Fibroblast of lung (primary cell): ENCODE results near the gene GTF3C2. TPM values are rescaled to one million over a fixed set of nuclear protein-coding genes. Genes with fewer than 3 reads are reported as not detected.

Experiments
- DNase-seq, 2 donors: peaks; one replicate each; pipeline versions ENCODE4 v3.0.0 to v3.0.0-alpha.2; 2010; ENCODE audit warnings: low read depth in 2 of 2
- H2AFZ ChIP-seq: 2 replicates; pipeline ENCODE4 v1.5.1; 2012; ENCODE audit warnings: low read length, control low read depth, inconsistent platforms
- H3K27ac ChIP-seq: 2 replicates; pipeline ENCODE4 v1.5.1; 2011; ENCODE audit warnings: low read length, control low read depth; ENCODE audit not compliant: insufficient read depth
- H3K27me3 ChIP-seq: 2 replicates; pipeline ENCODE4 v1.5.1; 2011; ENCODE audit warnings: mild to moderate bottlenecking, low read length; ENCODE audit not compliant: control insufficient read depth, insufficient read depth
- H3K36me3 ChIP-seq: 2 replicates; pipeline ENCODE4 v1.5.1; 2011; ENCODE audit warnings: low read length; ENCODE audit not compliant: control insufficient read depth, insufficient read depth
- H3K4me1 ChIP-seq: 2 replicates; pipeline ENCODE4 v1.5.1; 2011; ENCODE audit warnings: low read length; ENCODE audit not compliant: control insufficient read depth, insufficient read depth; ENCODE audit errors: extremely low read depth
- H3K4me2 ChIP-seq: 2 replicates; pipeline ENCODE4 v1.5.1; 2011; ENCODE audit warnings: low read length, control low read depth; ENCODE audit not compliant: insufficient read depth; ENCODE audit errors: extremely low read depth
- H3K4me3 ChIP-seq, 4 experiments: fragments of 200-600 bp in 1 of 4; sonication (generic) in 1 of 4; replicated peaks in 1 of 4; 2 replicates each; pipeline ENCODE4 v1.5.1; 2011 to 2016; ENCODE audit warnings: low read length in 4 of 4, low read depth in 3 of 4, mild to moderate bottlenecking in 3 of 4, control low read depth in 2 of 4, inconsistent platforms in 1 of 4, mixed read lengths in 1 of 4; ENCODE audit not compliant: insufficient read depth in 1 of 4; ENCODE audit errors: control extremely low read depth in 1 of 4
- H3K79me2 ChIP-seq: 2 replicates; pipeline ENCODE4 v1.5.1; 2012; ENCODE audit warnings: mild to moderate bottlenecking, low read length, inconsistent platforms; ENCODE audit not compliant: control insufficient read depth, insufficient read depth
- H3K9ac ChIP-seq: 2 replicates; pipeline ENCODE4 v1.5.1; 2011; ENCODE audit warnings: mild to moderate bottlenecking, low read length, control low read depth; ENCODE audit not compliant: insufficient read depth
- H3K9me3 ChIP-seq: 2 replicates; pipeline ENCODE4 v1.5.1; 2012; ENCODE audit warnings: low read depth, low read length; ENCODE audit not compliant: control insufficient read depth, insufficient read depth
- H4K20me1 ChIP-seq: 2 replicates; pipeline ENCODE4 v1.5.1; 2011; ENCODE audit warnings: low read length; ENCODE audit not compliant: control insufficient read depth, insufficient read depth; ENCODE audit errors: extremely low read depth
- CTCF ChIP-seq, 2 donors: IDR thresholded peaks in 1 of 2; conservative IDR thresholded peaks in 1 of 2; 1 replicate in 1 of 2; 2 replicates in 1 of 2; pipeline ENCODE4 v1.5.1; 2011 to 2012; ENCODE audit warnings: low read length in 2 of 2, control low read depth in 1 of 2, inconsistent platforms in 1 of 2, low read depth in 1 of 2, mild to moderate bottlenecking in 1 of 2
- EZH2 ChIP-seq: IDR thresholded peaks from 2 replicates; pipeline ENCODE4 v1.5.1; 2012; ENCODE audit warnings: low read length, control low read depth, mild to moderate bottlenecking; ENCODE audit errors: missing control alignments
- polyA plus RNA-seq, 2 donors: library from polyadenylated mRNA; depleted of rRNA in 1 of 2; stranded (reverse) in 1 of 2; unstranded in 1 of 2; fragments of >200 nt; gene quantifications; 2 replicates each; pipeline ENCODE4 v1.2.1, GENCODE V29; 2011 to 2012; ENCODE audit warnings: missing spikeins in 1 of 2
- total RNA-seq: library from RNA; depleted of rRNA; stranded (reverse); fragments of >200 nt; gene quantifications from 2 replicates; pipeline ENCODE4 v1.2.1, GENCODE V29; 2014

Gene GTF3C2
- total and polyA plus RNA-seq, 2 donors (not counting 1 experiment from before 2014, with no cell fraction given), result 19.2 to 30.2 TPM

GRCh38 chr2:27362678-27363420 is 6.3 kb upstream of the GTF3C2 start:
- Histone ChIP-seq H3K27ac (no peak overlapping the region), H3K27me3 (no peaks in the 10 kb centered on the region), H3K36me3 (peaks cover 18% of the 10 kb centered on the region), H3K4me3 (no peak overlapping the region), H3K79me2 (peaks cover 9% of the 10 kb centered on the region), H4K20me1 (no peaks in the 10 kb centered on the region), H3K9me3 (no peaks in the 10 kb centered on the region), H3K4me1 (peaks cover under 1% of the 10 kb centered on the region), H3K9ac (no peak overlapping the region), H2AFZ (no peak overlapping the region), H3K4me2 (no peak overlapping the region)
- TF ChIP-seq CTCF (conservative IDR thresholded peaks at IDR 0.05 in 1 of 2, IDR thresholded peaks at IDR 0.05 in 1 of 2; ENCODE audit: low read depth in 1 of 2, low read length in 2 of 2) (no peak), EZH2 (no peak)
- DNase-seq, result no peak

- peak; percentile 52 to 54 for DNase-seq
- H3K4me3 ChIP-seq, result peak overlapping the region; percentile 77 to 100 (median 90)
- H3K27ac ChIP-seq, result peak overlapping the region; percentile 96
- no peak for TF ChIP-seq EZH2
- no peak for TF ChIP-seq CTCF (conservative IDR thresholded peaks at IDR 0.05 in 1 of 2, IDR thresholded peaks at IDR 0.05 in 1 of 2; ENCODE audit: low read depth in 1 of 2, low read length in 2 of 2)
- peak overlapping the region; percentile 74 for H3K4me2 ChIP-seq
- peaks cover 8% of the 10 kb centered on the region for H3K4me1 ChIP-seq
- no peaks in the 10 kb centered on the region for H3K36me3 ChIP-seq
- no peaks in the 10 kb centered on the region for H3K9me3 ChIP-seq
- peak overlapping the region; percentile 86 for H2AFZ ChIP-seq
- no peaks in the 10 kb centered on the region for H3K27me3 ChIP-seq
- no peaks in the 10 kb centered on the region for H4K20me1 ChIP-seq
- peak overlapping the region; percentile 90 for H3K9ac ChIP-seq
- peaks cover 58% of the 10 kb centered on the region for H3K79me2 ChIP-seq
Measured at GRCh38 chr2:27356056-27356381, 545 bp downstream of the GTF3C2 start.

GRCh38 chr2:27354597-27354927 is 2.0 kb downstream of the GTF3C2 start:
- H3K27me3 ChIP-seq, result no peaks in the 10 kb centered on the region
- no peak overlapping the region for H3K4me3 ChIP-seq
- no peak overlapping the region for H3K27ac ChIP-seq
- peaks cover 8% of the 10 kb centered on the region for H3K4me1 ChIP-seq
- H3K36me3 ChIP-seq, result no peaks in the 10 kb centered on the region
- no peak overlapping the region for H3K9ac ChIP-seq
- H3K4me2 ChIP-seq, result no peak overlapping the region
- H2AFZ ChIP-seq, result no peak overlapping the region
- no peak for DNase-seq
- H4K20me1 ChIP-seq, result no peaks in the 10 kb centered on the region
- H3K9me3 ChIP-seq, result no peaks in the 10 kb centered on the region
- TF ChIP-seq CTCF (conservative IDR thresholded peaks at IDR 0.05 in 1 of 2, IDR thresholded peaks at IDR 0.05 in 1 of 2; ENCODE audit: low read depth in 1 of 2, low read length in 2 of 2), result no peak
- TF ChIP-seq EZH2, result no peak
- H3K79me2 ChIP-seq, result peaks cover 63% of the 10 kb centered on the region
